SK-N-SH (cell line): Measurements from ENCODE around the gene TARBP1. TPM values are rescaled to one million over a fixed set of nuclear protein-coding genes. Genes with fewer than 3 reads are reported as not detected.

Source experiments
- CTCF ChIA-PET: fragments of 300-600, 350-600 bp; formaldehyde crosslinking; extraction: SDS; loops from one replicate; lab custom pipeline; 2021; lab: Yijun Ruan, JAX
- POLR2A ChIA-PET: fragments of 350-600 bp; sonication (Branson Sonifier 250); formaldehyde crosslinking; extraction: SDS; loops from one replicate; lab custom pipeline; 2020; ENCODE audit warnings: antibody characterized with exemption, inconsistent platforms; lab: Yijun Ruan, JAX
- DNase-seq: peaks from one replicate; pipeline ENCODE4 v3.0.0; 2012
- H2AFZ ChIP-seq: fragments of 200-600 bp; sonication (generic); 2 replicates; pipeline ENCODE4 v1.8.1; 2016; ENCODE audit warnings: antibody characterized with exemption, mild to moderate bottlenecking, low read depth
- H3F3A ChIP-seq: fragments of 200-600 bp; sonication (generic); replicated peaks from 2 replicates; pipeline ENCODE3; 2016; ENCODE audit warnings: antibody characterized with exemption, mild to moderate bottlenecking; ENCODE audit not compliant: insufficient read depth
- H3K27ac ChIP-seq, 2 experiments: fragments of 200-500 bp in 1 of 2; fragments of 200-600 bp in 1 of 2; sonication (Bioruptor generic) in 1 of 2; sonication (generic), shearing (Covaris generic) in 1 of 2; 2 replicates each; pipeline versions ENCODE4 v1.5.1 to v1.6.1; 2014 to 2016; ENCODE audit warnings: low read depth in 2 of 2, inconsistent platforms in 1 of 2, low read length in 1 of 2, mild to moderate bottlenecking in 1 of 2, mixed read lengths in 1 of 2
- H3K27me3 ChIP-seq: fragments of 200-600 bp; sonication (generic), shearing (Covaris generic); 2 replicates; pipeline ENCODE4 v1.6.1; 2016; ENCODE audit warnings: mixed run types; ENCODE audit not compliant: insufficient read depth
- H3K36me3 ChIP-seq, 2 experiments: fragments of 200-500 bp in 1 of 2; fragments of 200-600 bp in 1 of 2; sonication (Bioruptor generic) in 1 of 2; sonication (generic) in 1 of 2; replicated peaks in 1 of 2; 2 replicates each; pipeline versions ENCODE3 to v1.5.1; 2014 to 2016; ENCODE audit warnings: low read length in 1 of 2, mild to moderate bottlenecking in 1 of 2; ENCODE audit not compliant: insufficient read depth in 2 of 2, control insufficient read depth in 1 of 2
- H3K4me1 ChIP-seq, 2 experiments: fragments of 200-500 bp in 1 of 2; fragments of 200-600 bp in 1 of 2; sonication (Bioruptor generic) in 1 of 2; sonication (generic), shearing (Covaris generic) in 1 of 2; 2 replicates each; pipeline versions ENCODE4 v1.5.1 to v1.6.1; 2014 to 2016; ENCODE audit warnings: low read depth in 1 of 2, low read length in 1 of 2, mixed run types in 1 of 2; ENCODE audit not compliant: insufficient read depth in 2 of 2, control insufficient read depth in 1 of 2
- H3K4me2 ChIP-seq: fragments of 200-600 bp; sonication (generic), shearing (Covaris generic); 2 replicates; pipeline ENCODE4 v1.6.1; 2017; ENCODE audit warnings: mixed run types
- H3K4me3 ChIP-seq, 2 experiments: fragments of 200-500 bp in 1 of 2; fragments of 200-600 bp in 1 of 2; sonication (Bioruptor generic) in 1 of 2; sonication (generic), shearing (Covaris generic) in 1 of 2; 2 replicates each; pipeline versions ENCODE4 v1.5.1 to v1.8.1; 2014 to 2016; ENCODE audit warnings: low read depth in 2 of 2, inconsistent platforms in 1 of 2, low read length in 1 of 2, mild to moderate bottlenecking in 1 of 2, mixed read lengths in 1 of 2, moderate library complexity in 1 of 2
- H3K79me2 ChIP-seq: fragments of 200-600 bp; sonication (generic); 2 replicates; pipeline ENCODE4 v1.8.1; 2017; ENCODE audit warnings: mild to moderate bottlenecking; ENCODE audit not compliant: insufficient read depth
- H3K9ac ChIP-seq: fragments of 200-600 bp; sonication (generic); 2 replicates; pipeline ENCODE4 v1.6.1; 2017; ENCODE audit warnings: mixed run types
- H3K9me2 ChIP-seq: fragments of 200-600 bp; sonication (generic); 2 replicates; pipeline ENCODE4 v1.6.1; 2017; ENCODE audit warnings: mixed run types
- H3K9me3 ChIP-seq: fragments of 200-600 bp; sonication (generic); 2 replicates; pipeline ENCODE4 v1.6.1; 2017; ENCODE audit warnings: mixed run types, mild to moderate bottlenecking, moderate library complexity
- H4K20me1 ChIP-seq: fragments of 200-600 bp; sonication (generic); 2 replicates; pipeline ENCODE4 v1.6.1; 2017; ENCODE audit warnings: mild to moderate bottlenecking, mixed run types; ENCODE audit not compliant: insufficient read depth
- CHD2 ChIP-seq: fragments of 150-350 bp; IDR thresholded peaks from 2 replicates; pipeline ENCODE4 v1.6.1; 2018; ENCODE audit warnings: low read length; ENCODE audit not compliant: partially characterized antibody
- CTCF ChIP-seq: fragments of 200-600 bp; sonication (generic); IDR thresholded peaks from 2 replicates; pipeline ENCODE4 v1.6.1; 2017; ENCODE audit warnings: antibody characterized with exemption, mild to moderate bottlenecking, moderate library complexity
- EP300 ChIP-seq, 2 experiments: IDR thresholded peaks; 2 replicates each; pipeline versions ENCODE4 v1.4.0 to v1.6.1; 2012; ENCODE audit warnings: borderline replicate concordance in 1 of 2, low read depth in 1 of 2, low read length in 1 of 2
- FOXJ3 ChIP-seq: sonication (generic); formaldehyde crosslinking; IDR thresholded peaks from 2 replicates; pipeline ENCODE4 v1.5.1; 2020; ENCODE audit warnings: mild to moderate bottlenecking, missing genetic modification reagents
- FOXM1 ChIP-seq: IDR thresholded peaks from 2 replicates; pipeline ENCODE4 v1.4.0; 2012; ENCODE audit warnings: low read depth, mild to moderate bottlenecking
- IRF3 ChIP-seq: fragments of 150-350 bp; IDR thresholded peaks from 2 replicates; pipeline ENCODE4 v1.6.1; 2016; ENCODE audit warnings: mild to moderate bottlenecking, low read depth, low read length
- JUND ChIP-seq: IDR thresholded peaks from 2 replicates; pipeline ENCODE4 v1.4.0; 2012
- MEF2A ChIP-seq: IDR thresholded peaks from 2 replicates; pipeline ENCODE4 v1.4.0; 2012; ENCODE audit warnings: low read depth, borderline replicate concordance
- MXI1 ChIP-seq: IDR thresholded peaks from 2 replicates; pipeline ENCODE4 v1.6.1; 2012; ENCODE audit warnings: mild to moderate bottlenecking, low read depth, low read length, improper control_type of control experiment
- NFIC ChIP-seq: IDR thresholded peaks from 2 replicates; pipeline ENCODE4 v1.4.0; 2012; ENCODE audit warnings: borderline replicate concordance
- NRF1 ChIP-seq: IDR thresholded peaks from 2 replicates; pipeline ENCODE4 v1.6.1; 2012; ENCODE audit warnings: low read depth, mild to moderate bottlenecking, low read length
- POLR2AphosphoS5 ChIP-seq: IDR thresholded peaks from 2 replicates; pipeline ENCODE4 v1.6.1; 2012; ENCODE audit warnings: low read depth, low read length
- RAD21 ChIP-seq: IDR thresholded peaks from 2 replicates; pipeline ENCODE4 v1.6.1; 2012; ENCODE audit warnings: mild to moderate bottlenecking, low read length
- RCOR1 ChIP-seq: fragments of 150-350 bp; IDR thresholded peaks from 2 replicates; pipeline ENCODE4 v1.6.1; 2017; ENCODE audit warnings: antibody characterized with exemption, low read length
- REST ChIP-seq: IDR thresholded peaks from 2 replicates; pipeline ENCODE4 v1.6.1; 2012; ENCODE audit warnings: mild to moderate bottlenecking, low read depth, low read length, moderate library complexity
- RFX5 ChIP-seq: IDR thresholded peaks from 2 replicates; pipeline ENCODE4 v1.6.1; 2012; ENCODE audit warnings: mild to moderate bottlenecking, improper control_type of control experiment, low read length
- TEAD4 ChIP-seq: IDR thresholded peaks from 2 replicates; pipeline ENCODE4 v1.4.0; 2012; ENCODE audit warnings: mild to moderate bottlenecking, borderline replicate concordance; ENCODE audit not compliant: insufficient read depth
- YY1 ChIP-seq: IDR thresholded peaks from 2 replicates; pipeline ENCODE4 v1.4.0; 2012; ENCODE audit warnings: low read depth, mild to moderate bottlenecking
- WGBS: methylation state at CpG from one replicate; pipeline ENCODE4 v1.1.6; 2017; ENCODE audit warnings: low lambda C conversion rate; 5-methylcytosine and 5-hydroxymethylcytosine counted together
- polyA plus RNA-seq, 3 experiments: library from polyadenylated mRNA; depleted of rRNA; stranded (reverse); fragments of >200 nt; gene quantifications; 2 replicates each; pipeline ENCODE4 v1.2.3, GENCODE V29; 2012

TARBP1 gene
- polyA plus RNA-seq, 1 of the 3 experiments (the other 2 are of a cell fraction): 33.0 TPM

GRCh38 chr1:234481771-234482170 lies 2.8 kb upstream of the TARBP1 start:
- H4K20me1 ChIP-seq: no peaks in the 10 kb centered on the region
- peaks cover 4 to 11% of the 10 kb centered on the region in 2 experiments; a peak in 3 of 4 replicates for H3K4me1 ChIP-seq
- H3K36me3 ChIP-seq: no peaks in the 10 kb centered on the region
- no peaks in the 10 kb centered on the region for H3F3A ChIP-seq
- DNase-seq: no peak
- POLR2A ChIA-PET: no interaction called here
- H3K4me2 ChIP-seq: no peak overlapping the region
- CTCF ChIA-PET: no interaction called here
- no peaks in the 10 kb centered on the region for H3K27me3 ChIP-seq
- TF ChIP-seq REST: no peak
- TF ChIP-seq CHD2: no peak
- no peak for TF ChIP-seq CTCF
- TF ChIP-seq EP300 (IDR thresholded peaks at IDR 0.05; ENCODE audit: borderline replicate concordance in 1 of 2, low read depth in 1 of 2, low read length in 1 of 2): no peak
- TF ChIP-seq NFIC: no peak
- no peak for TF ChIP-seq MEF2A
- no peak for TF ChIP-seq FOXM1
- TF ChIP-seq JUND: no peak
- TF ChIP-seq POLR2AphosphoS5: no peak
- no peak for TF ChIP-seq RFX5
- TF ChIP-seq IRF3: no peak
- TF ChIP-seq RCOR1: no peak
- no peak for TF ChIP-seq YY1
- TF ChIP-seq RAD21: no peak
- no peak for TF ChIP-seq TEAD4
- no peak for TF ChIP-seq FOXJ3 (CRISPR knock-in tag)
- no peak for TF ChIP-seq MXI1
- no peak for TF ChIP-seq NRF1
- TF ChIP-seq, all 33 proteins: peak for 0
- Histone ChIP-seq H2AFZ (no peak overlapping the region), H3K27ac (no peak overlapping the region), H3K9me2 (no peaks in the 10 kb centered on the region), H3K79me2 (peaks cover 10% of the 10 kb centered on the region; the same call in 1 of the 2 replicates), H3K4me3 (no peak overlapping the region), H3K9me3 (no peaks in the 10 kb centered on the region), H3K9ac (no peak overlapping the region)
- 86% methylated on average over 5 of the region's 5 CpGs for WGBS
